Activated CD8-positive, alpha-beta memory T cell treated with anti-CD3 and anti-CD28 coated beads, Interleukin-2, amount 50 U/mL, for 24 hours (primary cell): Measurements from ENCODE around the gene TMEM175.

ENCODE experiments used
- DNase-seq: peaks from one replicate; pipeline ENCODE4 v3.0.0-alpha.2; 2020; ENCODE audit errors: extremely low read depth

Gene TMEM175

GRCh38 chr4:947491-947971 is 15.3 kb downstream of the TMEM175 start:
- DNase-seq: no peak

GRCh38 chr4:948101-948935 is 16.1 kb downstream of the TMEM175 start:
- no peak for DNase-seq

GRCh38 chr4:948936-949300 is 16.7 kb downstream of the TMEM175 start:
- no peak for DNase-seq

GRCh38 chr4:949656-950055 is 17.4 kb downstream of the TMEM175 start:
- no peak for DNase-seq

- DNase-seq: no peak
Measured at GRCh38 chr4:950136-951020, 18.1 kb downstream of the TMEM175 start.

GRCh38 chr4:951186-951585 is 18.9 kb downstream of the TMEM175 start:
- no peak for DNase-seq

GRCh38 chr4:951594-952468 is 19.6 kb downstream of the TMEM175 start:
- no peak for DNase-seq

- no peak for DNase-seq
Measured at GRCh38 chr4:952881-953573, 20.8 kb downstream of the TMEM175 start.

- no peak for DNase-seq
Measured at GRCh38 chr4:953574-953915, 21.3 kb downstream of the TMEM175 start.

GRCh38 chr4:954211-955020 is 22.2 kb downstream of the TMEM175 start:
- no peak for DNase-seq

GRCh38 chr4:955161-955921 is 23.1 kb downstream of the TMEM175 start:
- DNase-seq: no peak

GRCh38 chr4:955931-956381 is 23.7 kb downstream of the TMEM175 start:
- no peak for DNase-seq

- no peak for DNase-seq
Measured at GRCh38 chr4:956531-957230, 24.4 kb downstream of the TMEM175 start.

- no peak for DNase-seq
Measured at GRCh38 chr4:957231-957580, 24.9 kb downstream of the TMEM175 start.

- no peak for DNase-seq
Measured at GRCh38 chr4:957581-958313, 25.5 kb downstream of the TMEM175 start.

- no peak for DNase-seq
Measured at GRCh38 chr4:958314-958665, 26.0 kb downstream of the TMEM175 start.

GRCh38 chr4:958696-959337 is 26.6 kb downstream of the TMEM175 start:
- DNase-seq: no peak
